ENCODE results near the gene PCID2.
"Not testable (repeated sequence)": the region's sequence is repeated elsewhere in the genome, so short reads cannot be mapped to it uniquely, and the experiment has no call there.

The PCID2 gene

GRCh38 chr13:113208421-113209335 lies at the start of gene PCID2:
TSS of gene PCID2 (minus strand) at chr13:113208669. CDS start at chr13:113208634, 35 bp downstream.
- peak; percentile 94 to 98 for DNase-seq

GRCh38 chr13:113257908-113258307 lies 49.4 kb upstream of the PCID2 start:
- DNase-seq: not testable (repeated sequence)

- DNase-seq: no peak
Observed at GRCh38 chr13:113252516-113253095, 44.1 kb upstream of the PCID2 start.

GRCh38 chr13:113245849-113246796 lies 37.7 kb upstream of the PCID2 start:
- DNase-seq: peak in 1 of 2 experiments; percentile 3

- no peak for DNase-seq
Observed at GRCh38 chr13:113243847-113244246, 35.4 kb upstream of the PCID2 start.

GRCh38 chr13:113241623-113242022 lies 33.2 kb upstream of the PCID2 start:
- DNase-seq: not testable (repeated sequence)

GRCh38 chr13:113239986-113240385 lies 31.5 kb upstream of the PCID2 start:
- DNase-seq: no peak

GRCh38 chr13:113239357-113239756 lies 30.9 kb upstream of the PCID2 start:
- no peak for DNase-seq

- no peak for DNase-seq
Observed at GRCh38 chr13:113238536-113238935, 30.1 kb upstream of the PCID2 start.

- no peak for DNase-seq
Observed at GRCh38 chr13:113233101-113233500, 24.6 kb upstream of the PCID2 start.

GRCh38 chr13:113232208-113233003 lies 23.9 kb upstream of the PCID2 start:
- no peak for DNase-seq

- no peak for DNase-seq
Observed at GRCh38 chr13:113231306-113232207, 23.1 kb upstream of the PCID2 start.

GRCh38 chr13:113229791-113230190 lies 21.3 kb upstream of the PCID2 start:
- DNase-seq: no peak

- no peak for DNase-seq
Observed at GRCh38 chr13:113229161-113229560, 20.7 kb upstream of the PCID2 start.

- DNase-seq: no peak
Observed at GRCh38 chr13:113226873-113227450, 18.5 kb upstream of the PCID2 start.

GRCh38 chr13:113225515-113225914 lies 17.0 kb upstream of the PCID2 start:
- no peak for DNase-seq

GRCh38 chr13:113224486-113224885 lies 16.0 kb upstream of the PCID2 start:
- DNase-seq: no peak

GRCh38 chr13:113223070-113223469 lies 14.6 kb upstream of the PCID2 start:
- no peak for DNase-seq

GRCh38 chr13:113220877-113221276 lies 12.4 kb upstream of the PCID2 start:
- DNase-seq: peak; percentile 29 to 50

- no peak for DNase-seq
Observed at GRCh38 chr13:113220141-113220598, 11.7 kb upstream of the PCID2 start.
